Natural killer cell treated with Interleukin-12 subunit alpha and Interleukin-12 subunit beta and Interleukin-15 and Interleukin-18, amount 100 ng/mL, for 72 hours (primary cell): Measurements from ENCODE around the gene GUK1. TPM values are rescaled to one million over a fixed set of nuclear protein-coding genes. Genes with fewer than 3 reads are reported as not detected.

Experiments
- ATAC-seq, 2 donors: fragments of 150-1000 bp; cut with Tn5 transposase in 1 of 2; sonication (Bioruptor Pico), chemical (Tn5 transposase) in 1 of 2; 2 replicates each; pipeline ENCODE4 v1.10.0; 2021
- DNase-seq: peaks from one replicate; pipeline ENCODE4 v3.0.0; 2022; ENCODE audit warnings: low spot score
- H3K27ac Mint-ChIP-seq, 2 donors: 1 replicate in 1 of 2; 2 replicates in 1 of 2; pipeline ENCODE4 v1.8.0; 2022; ENCODE audit warnings: mixed read lengths in 2 of 2, mild to moderate bottlenecking in 1 of 2, moderate library complexity in 1 of 2
- H3K27me3 Mint-ChIP-seq, 2 donors: 1 replicate in 1 of 2; 2 replicates in 1 of 2; pipeline ENCODE4 v1.8.0; 2022; ENCODE audit warnings: mixed read lengths in 2 of 2
- H3K36me3 Mint-ChIP-seq: one replicate; pipeline ENCODE4 v1.8.0; 2022; ENCODE audit warnings: mixed read lengths
- H3K4me1 Mint-ChIP-seq, 2 donors: 1 replicate in 1 of 2; 2 replicates in 1 of 2; pipeline ENCODE4 v1.8.0; 2022; ENCODE audit warnings: low read depth in 2 of 2, mixed read lengths in 2 of 2, mild to moderate bottlenecking in 1 of 2
- H3K4me3 Mint-ChIP-seq: one replicate; pipeline ENCODE4 v1.8.0; 2022; ENCODE audit warnings: mixed read lengths
- H3K9me3 Mint-ChIP-seq: 2 replicates; pipeline ENCODE4 v1.8.0; 2022; ENCODE audit warnings: mixed read lengths
- total RNA-seq, 2 donors: library from RNA; stranded (reverse); gene quantifications; one replicate each; pipeline ENCODE4 v1.2.3, GENCODE V29; 2022

The GUK1 gene
- total RNA-seq, 2 donors from 2014 or later = 296 to 329 TPM

- peaks cover 15 to 18% of the 10 kb centered on the region in 2 donors for H3K4me1 Mint-ChIP-seq
- no peak overlapping the region for H3K4me3 Mint-ChIP-seq
- H3K36me3 Mint-ChIP-seq = no peaks in the 10 kb centered on the region
- peak; percentile 45 for DNase-seq
- no peak for ATAC-seq
- H3K27ac Mint-ChIP-seq = no peak overlapping the region
- H3K27me3 Mint-ChIP-seq = no peaks in the 10 kb centered on the region
- H3K9me3 Mint-ChIP-seq = no peaks in the 10 kb centered on the region
Measured at GRCh38 chr1:228145463-228146416, 5.7 kb downstream of the GUK1 start.

DNA sequence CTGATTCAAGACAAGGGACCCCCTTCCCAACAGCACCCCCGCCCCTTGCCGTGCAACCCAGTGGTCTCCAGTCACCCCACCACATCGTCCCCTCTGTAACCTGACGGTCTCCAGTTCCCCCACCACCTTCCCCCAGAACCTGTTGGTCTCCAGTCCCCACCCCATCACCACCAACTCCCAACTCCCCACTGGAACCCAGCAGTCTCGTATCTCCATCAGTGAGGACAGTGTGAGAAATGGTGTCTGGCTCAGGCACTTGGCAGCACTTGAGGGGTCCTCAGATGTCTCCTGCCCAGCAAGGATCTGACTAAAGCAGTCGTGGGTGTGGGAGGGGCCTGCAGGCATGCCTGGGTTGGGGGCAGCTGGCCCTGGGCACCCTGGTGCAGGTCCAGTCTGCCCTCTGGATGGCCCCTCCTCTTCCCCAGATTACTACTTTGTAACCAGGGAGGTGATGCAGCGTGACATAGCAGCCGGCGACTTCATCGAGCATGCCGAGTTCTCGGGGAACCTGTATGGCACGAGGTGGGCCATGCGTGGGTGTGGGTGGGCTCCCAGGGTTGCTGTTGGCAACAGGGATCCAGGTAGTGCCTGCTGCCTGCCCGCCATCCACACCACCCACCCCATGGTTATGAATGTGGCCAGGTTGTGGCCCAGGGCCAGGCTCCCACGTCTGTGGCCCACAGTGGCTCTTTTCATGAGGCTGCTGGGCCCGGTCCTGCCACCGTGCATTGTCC, 6.5 kb downstream of the GUK1 start:
- Mint-ChIP-seq H3K9me3 (no peaks in the 10 kb centered on the region), H3K27me3 (no peaks in the 10 kb centered on the region), H3K27ac (no peak overlapping the region), H3K4me1 (peaks cover 15 to 18% of the 10 kb centered on the region in 2 donors), H3K36me3 (no peaks in the 10 kb centered on the region), H3K4me3 (no peak overlapping the region)
- ATAC-seq (no peak), DNase-seq (peak; percentile 23)

GRCh38 chr1:228147151-228147693, 7.1 kb downstream of the GUK1 start:
- Mint-ChIP-seq H3K4me1 (peaks cover 15 to 18% of the 10 kb centered on the region in 2 donors), H3K36me3 (no peaks in the 10 kb centered on the region), H3K4me3 (no peak overlapping the region), H3K27ac (no peak overlapping the region), H3K9me3 (no peaks in the 10 kb centered on the region), H3K27me3 (no peaks in the 10 kb centered on the region)
- no peak for ATAC-seq
- DNase-seq = peak; percentile 46

- Mint-ChIP-seq H3K36me3 (no peaks in the 10 kb centered on the region), H3K9me3 (no peaks in the 10 kb centered on the region), H3K27me3 (no peaks in the 10 kb centered on the region), H3K4me1 (peaks cover 13 to 20% of the 10 kb centered on the region in 2 donors), H3K4me3 (no peak overlapping the region), H3K27ac (no peak overlapping the region)
- peak; percentile 59 for DNase-seq
- no peak for ATAC-seq
Measured at GRCh38 chr1:228147768-228148167, 7.7 kb downstream of the GUK1 start.

DNA sequence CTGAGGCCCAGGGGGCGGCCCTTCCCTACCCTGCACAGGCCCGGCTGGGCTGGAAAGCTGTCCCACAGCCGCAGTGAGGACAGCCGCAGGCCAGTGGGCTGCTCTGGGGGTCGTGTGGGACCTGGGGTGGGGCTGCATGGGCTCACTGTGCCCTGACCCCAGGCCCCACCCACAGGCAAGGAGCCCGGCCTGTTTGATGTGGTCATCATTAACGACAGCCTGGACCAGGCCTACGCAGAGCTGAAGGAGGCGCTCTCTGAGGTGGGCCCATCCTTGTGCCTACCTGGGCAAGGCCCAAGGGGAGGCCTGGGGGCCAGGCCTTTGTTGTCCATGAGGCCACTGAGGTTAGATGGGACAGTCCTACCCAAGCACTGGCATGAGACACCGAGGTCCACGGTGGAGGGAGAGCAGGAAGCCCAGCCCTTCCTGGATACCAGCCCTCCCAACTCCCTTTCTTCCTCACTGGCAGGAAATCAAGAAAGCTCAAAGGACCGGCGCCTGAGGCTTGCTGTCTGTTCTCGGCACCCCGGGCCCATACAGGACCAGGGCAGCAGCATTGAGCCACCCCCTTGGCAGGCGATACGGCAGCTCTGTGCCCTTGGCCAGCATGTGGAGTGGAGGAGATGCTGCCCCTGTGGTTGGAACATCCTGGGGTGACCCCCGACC, 8.2 kb downstream of the GUK1 start:
- DNase-seq (peak; percentile 40), ATAC-seq (no peak)
- no peaks in the 10 kb centered on the region for H3K27me3 Mint-ChIP-seq
- H3K4me1 Mint-ChIP-seq = peaks cover 8 to 18% of the 10 kb centered on the region in 2 donors
- no peaks in the 10 kb centered on the region for H3K36me3 Mint-ChIP-seq
- no peak overlapping the region for H3K27ac Mint-ChIP-seq
- no peaks in the 10 kb centered on the region for H3K9me3 Mint-ChIP-seq
- no peak overlapping the region for H3K4me3 Mint-ChIP-seq

DNA sequence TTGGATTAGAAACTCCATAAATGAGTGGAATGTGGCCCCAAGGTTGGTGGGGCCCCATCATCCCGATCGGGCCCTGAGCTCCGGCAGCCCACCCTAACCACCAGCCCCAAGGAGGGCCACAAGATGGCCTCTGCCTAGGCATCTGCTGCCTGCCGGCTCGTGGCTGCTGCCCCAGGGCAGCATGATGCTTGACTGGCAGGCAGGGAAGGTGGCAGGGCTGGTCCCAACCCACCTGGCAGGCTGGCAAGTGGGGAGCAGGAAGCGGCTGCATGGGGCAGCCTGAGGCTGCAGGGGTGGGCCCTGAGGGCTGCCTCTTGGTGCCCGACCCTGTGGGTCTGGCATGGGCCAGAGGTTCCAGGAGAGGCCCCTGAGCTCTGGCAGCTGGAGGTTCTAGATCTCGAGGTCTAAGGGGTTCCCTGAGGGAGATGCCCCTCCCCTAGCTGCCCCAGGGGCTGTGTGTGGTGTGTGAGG, 8.9 kb downstream of the GUK1 start:
- Mint-ChIP-seq H3K27me3 (no peaks in the 10 kb centered on the region), H3K4me3 (no peak overlapping the region), H3K36me3 (no peaks in the 10 kb centered on the region), H3K27ac (no peak overlapping the region), H3K4me1 (peaks cover 1 to 12% of the 10 kb centered on the region in 2 donors), H3K9me3 (no peaks in the 10 kb centered on the region)
- ATAC-seq (no peak), DNase-seq (peak; percentile 29)

- no peak within 1 kb of the TSS for H3K4me3 Mint-ChIP-seq
- no peaks in the 10 kb centered on the region for H3K9me3 Mint-ChIP-seq
- DNase-seq (peak; percentile 50), ATAC-seq (no peak)
- H3K36me3 Mint-ChIP-seq = no peaks in the 10 kb centered on the region
- peaks cover 0 to 9% of the 10 kb centered on the region in 2 donors for H3K4me1 Mint-ChIP-seq
- H3K27me3 Mint-ChIP-seq = no peaks in the 10 kb centered on the region
- no peak within 1 kb of the TSS for H3K27ac Mint-ChIP-seq
Measured at GRCh38 chr1:228149406-228150119, 9.5 kb downstream of the GUK1 start, which contains the start of gene GJC2. Gene GJC2 (plus strand): TSS chr1:228149930. CDS start chr1:228157759, 7,829 bp downstream.

GRCh38 chr1:228150120-228150460, 10.0 kb downstream of the GUK1 start:
- H3K27me3 Mint-ChIP-seq = no peaks in the 10 kb centered on the region
- H3K4me3 Mint-ChIP-seq = no peak overlapping the region
- ATAC-seq (peak in 1 of 2 donors; percentile 1), DNase-seq (peak; percentile 49)
- H3K27ac Mint-ChIP-seq = no peak overlapping the region
- H3K9me3 Mint-ChIP-seq = no peaks in the 10 kb centered on the region
- no peaks in the 10 kb centered on the region for H3K36me3 Mint-ChIP-seq
- H3K4me1 Mint-ChIP-seq = peaks cover 0 to 9% of the 10 kb centered on the region in 2 donors

GRCh38 chr1:228150461-228151179, 10.5 kb downstream of the GUK1 start:
- no peaks in the 10 kb centered on the region for H3K27me3 Mint-ChIP-seq
- H3K4me1 Mint-ChIP-seq = peaks cover 0 to 9% of the 10 kb centered on the region in 2 donors
- no peak overlapping the region for H3K27ac Mint-ChIP-seq
- DNase-seq (peak; percentile 54), ATAC-seq (no peak)
- H3K9me3 Mint-ChIP-seq = no peaks in the 10 kb centered on the region
- no peak overlapping the region for H3K4me3 Mint-ChIP-seq
- H3K36me3 Mint-ChIP-seq = no peaks in the 10 kb centered on the region

GRCh38 chr1:228151180-228151925, 11.3 kb downstream of the GUK1 start:
- peak; percentile 48 for DNase-seq

GRCh38 chr1:228152097-228152917, 12.2 kb downstream of the GUK1 start:
- H3K4me3 Mint-ChIP-seq = no peak overlapping the region
- ATAC-seq (no peak), DNase-seq (peak; percentile 44)
- H3K4me1 Mint-ChIP-seq = peaks cover 0 to 9% of the 10 kb centered on the region in 2 donors
- H3K27me3 Mint-ChIP-seq = no peaks in the 10 kb centered on the region
- H3K27ac Mint-ChIP-seq = no peak overlapping the region
- no peaks in the 10 kb centered on the region for H3K36me3 Mint-ChIP-seq
- H3K9me3 Mint-ChIP-seq = no peaks in the 10 kb centered on the region

More at GRCh38 chr1:228151180-228151925, 11.3 kb downstream of the GUK1 start:
- Mint-ChIP-seq H3K4me1 (peaks cover 0 to 9% of the 10 kb centered on the region in 2 donors), H3K9me3 (no peaks in the 10 kb centered on the region), H3K36me3 (no peaks in the 10 kb centered on the region), H3K4me3 (no peak overlapping the region), H3K27me3 (no peaks in the 10 kb centered on the region), H3K27ac (peak overlapping the region in 1 of 2 donors; percentile 37)
- ATAC-seq = peak in 1 of 2 donors; percentile 13
